Endothelial cell of umbilical vein (primary cell): ENCODE results near the gene ABHD5. TPM values are rescaled to one million over a fixed set of nuclear protein-coding genes. Genes with fewer than 3 reads are reported as not detected.

Source experiments
- BruUV-seq: library from RNA; stranded (reverse); fragments of 400-500 nt; replicated peaks from 2 replicates; lab custom pipeline; 2021; lab: Mats Ljungman, UMichigan
- CTCF ChIA-PET: fragments of 300-600, 350-600 bp; sonication (Branson Sonifier 250); formaldehyde crosslinking; loops from one replicate; lab custom pipeline; 2021; ENCODE audit warnings: antibody characterized with exemption, inconsistent platforms; lab: Charles Lee
- POLR2A ChIA-PET: fragments of 300-600, 350-600 bp; sonication (Branson Sonifier 250); formaldehyde crosslinking; loops from one replicate; lab custom pipeline; 2021; ENCODE audit warnings: antibody characterized with exemption, inconsistent platforms; lab: Charles Lee
- DNase-seq: peaks from one replicate; pipeline ENCODE4 v3.0.0-alpha.2; 2011; ENCODE audit warnings: low read depth, low spot score
- FAIRE-seq: peaks from 2 replicates; lab custom pipeline; 2011; peaks lifted over from hg19 to GRCh38; lab: Jason Lieb, UNC
- H2AFZ ChIP-seq: 2 replicates; pipeline ENCODE4 v1.6.0; 2012; ENCODE audit warnings: low read depth, low read length, control low read depth, inconsistent platforms
- H3K27ac ChIP-seq: 2 replicates; pipeline ENCODE4 v1.5.1; 2011; ENCODE audit warnings: low read depth, mild to moderate bottlenecking, control low read depth, low read length, moderate library complexity; ENCODE audit not compliant: insufficient read depth
- H3K27me3 ChIP-seq, 2 experiments: 2 replicates each; pipeline versions ENCODE4 v1.6.0 to v1.6.1; 2011; ENCODE audit warnings: low read length in 2 of 2, mixed read lengths in 1 of 2; ENCODE audit not compliant: control insufficient read depth in 2 of 2, insufficient read depth in 2 of 2
- H3K36me3 ChIP-seq, 2 experiments: 2 replicates in 1 of 2; 3 replicates in 1 of 2; pipeline ENCODE4 v1.5.1; 2011; ENCODE audit warnings: low read length in 2 of 2, mild to moderate bottlenecking in 1 of 2, moderate library complexity in 1 of 2; ENCODE audit not compliant: control insufficient read depth in 2 of 2, insufficient read depth in 2 of 2; ENCODE audit errors: extremely low read depth in 1 of 2
- H3K4me1 ChIP-seq: 3 replicates; pipeline ENCODE4 v1.5.1; 2011; ENCODE audit warnings: mild to moderate bottlenecking, low read length; ENCODE audit not compliant: control insufficient read depth, insufficient read depth; ENCODE audit errors: extremely low read depth
- H3K4me2 ChIP-seq: 2 replicates; pipeline ENCODE4 v1.6.1; 2011; ENCODE audit warnings: low read length, control low read depth, mixed read lengths; ENCODE audit not compliant: insufficient read depth
- H3K4me3 ChIP-seq, 3 experiments: fragments of 200-600 bp in 1 of 3; sonication (generic), shearing (Covaris generic) in 1 of 3; replicated peaks in 1 of 3; 2 replicates each; pipeline ENCODE4 v1.5.1; 2011 to 2016; ENCODE audit warnings: control low read depth in 3 of 3, low read length in 3 of 3, mild to moderate bottlenecking in 2 of 3, inconsistent platforms in 1 of 3, low read depth in 1 of 3, moderate library complexity in 1 of 3; ENCODE audit not compliant: insufficient read depth in 1 of 3
- H3K79me2 ChIP-seq: 2 replicates; pipeline ENCODE4 v1.6.0; 2012; ENCODE audit warnings: low read length, inconsistent platforms; ENCODE audit not compliant: control insufficient read depth, insufficient read depth
- H3K9ac ChIP-seq: replicated peaks from 2 replicates; pipeline ENCODE3; 2011; ENCODE audit warnings: low read length, control low read depth; ENCODE audit not compliant: insufficient read depth; ENCODE audit errors: extremely low read depth
- H3K9me1 ChIP-seq: replicated peaks from 3 replicates; pipeline ENCODE4 v1.6.0; 2011; ENCODE audit warnings: mild to moderate bottlenecking, low read length; ENCODE audit not compliant: control insufficient read depth, insufficient read depth; ENCODE audit errors: extremely low read depth
- H3K9me3 ChIP-seq: replicated peaks from 2 replicates; pipeline ENCODE4 v1.5.1; 2012; ENCODE audit warnings: low read length, inconsistent platforms; ENCODE audit not compliant: control insufficient read depth, insufficient read depth
- H4K20me1 ChIP-seq: replicated peaks from 2 replicates; pipeline ENCODE3; 2011; ENCODE audit warnings: mild to moderate bottlenecking, low read length; ENCODE audit not compliant: control insufficient read depth, insufficient read depth; ENCODE audit errors: extremely low read depth
- CTCF ChIP-seq, 2 donors: IDR thresholded peaks; 1 replicate in 1 of 2; 2 replicates in 1 of 2; pipeline ENCODE4 v1.5.1; 2011; ENCODE audit warnings: low read length in 2 of 2, mild to moderate bottlenecking in 2 of 2, moderate library complexity in 2 of 2, control low read depth in 1 of 2, inconsistent platforms in 1 of 2, low read depth in 1 of 2; ENCODE audit not compliant: insufficient read depth in 1 of 2; ENCODE audit errors: extremely low read depth in 1 of 2
- EZH2 ChIP-seq: IDR thresholded peaks from 2 replicates; pipeline ENCODE4 v1.6.1; 2012; ENCODE audit warnings: borderline replicate concordance, low read depth, mild to moderate bottlenecking, moderate library complexity, low read length, inconsistent platforms; ENCODE audit not compliant: severe bottlenecking
- FOS ChIP-seq: IDR thresholded peaks from 2 replicates; pipeline ENCODE4 v1.6.1; 2011; ENCODE audit warnings: mild to moderate bottlenecking, low read length, moderate library complexity, borderline replicate concordance; ENCODE audit not compliant: insufficient read depth
- GATA2 ChIP-seq: IDR thresholded peaks from 2 replicates; pipeline ENCODE4 v1.7.0; 2011; ENCODE audit warnings: low read depth, mild to moderate bottlenecking, moderate library complexity, mixed read lengths, low read length; ENCODE audit not compliant: insufficient read length, insufficient read depth
- JUN ChIP-seq: IDR thresholded peaks from 2 replicates; pipeline ENCODE4 v1.6.1; 2011; ENCODE audit warnings: borderline replicate concordance, low read depth; ENCODE audit not compliant: insufficient read length, insufficient read depth
- MYC ChIP-seq: IDR thresholded peaks from one replicate; pipeline ENCODE4 v1.6.1; 2011; ENCODE audit warnings: mild to moderate bottlenecking, low read depth, low read length
- POLR2A ChIP-seq: IDR thresholded peaks from 2 replicates; pipeline ENCODE4 v1.6.1; 2012; ENCODE audit warnings: low read depth, mild to moderate bottlenecking, control low read depth, low read length
- POLR2AphosphoS5 ChIP-seq: IDR thresholded peaks from 2 replicates; pipeline ENCODE4 v1.6.1; 2012; ENCODE audit warnings: low read depth, mild to moderate bottlenecking, control low read depth, low read length, moderate library complexity; ENCODE audit not compliant: insufficient read depth
- dilution Hi-C: fragments of 300-500 bp; cut with MboI; formaldehyde crosslinking; loops from one replicate; pipeline ENCODE4 v1.15.0; 2019; ENCODE audit warnings: low sequenced_read_pairs; ENCODE audit not compliant: extremely low pct_ligation_motif_present
- intact Hi-C: fragments of 100-400 bp; cut with micrococcal nuclease; formaldehyde crosslinking; loops from one replicate; pipeline ENCODE4 v1.10.0; 2022
- polyA plus RNA-seq, 4 experiments: library from polyadenylated mRNA; depleted of rRNA in 3 of 4; stranded (reverse) in 3 of 4; unstranded in 1 of 4; fragments of >200 nt; gene quantifications; 2 replicates each; pipeline versions ENCODE4 v1.2.1 to v1.2.3, GENCODE V29; 2011 to 2012; ENCODE audit warnings: missing spikeins in 1 of 4
- total RNA-seq: library from RNA; stranded (reverse); gene quantifications from 2 replicates; pipeline ENCODE4 v1.2.3, GENCODE V29; 2021
- TF ChIP-seq, protein P1 (sequence below): IDR thresholded peaks from 2 replicates; pipeline ENCODE4 v1.6.1; 2011; ENCODE audit not compliant: insufficient read depth, insufficient read length

Gene ABHD5
- total and polyA plus RNA-seq, 2 donors (not counting 3 experiments of a cell fraction or from before 2014, with no cell fraction given) = 10.0 to 21.2 TPM

GRCh38 chr3:43765521-43765971 is 74.8 kb downstream of the ABHD5 start:
- Histone ChIP-seq H3K36me3 (no peaks in the 10 kb centered on the region), H2AFZ (no peak overlapping the region), H3K27ac (no peak overlapping the region), H3K27me3 (no peaks in the 10 kb centered on the region), H3K9me1 (no peaks in the 10 kb centered on the region), H3K4me2 (no peak overlapping the region), H3K79me2 (no peaks in the 10 kb centered on the region), H3K9ac (no peak overlapping the region), H3K4me3 (no peak overlapping the region), H3K4me1 (peaks cover 47% of the 10 kb centered on the region), H3K9me3 (no peaks in the 10 kb centered on the region), H4K20me1 (no peaks in the 10 kb centered on the region)
- no peak for FAIRE-seq
- no peak for DNase-seq
- ChIA-PET CTCF (interaction anchor here (1.1 to 3.0 kb wide), 4 partner anchors 11 to 804 kb away, joined by 3 to 12 read pairs (median 3); no protein-coding TSS in a partner anchor), POLR2A (no interaction called here)
- TF ChIP-seq CTCF (IDR thresholded peaks at IDR 0.05; ENCODE audit: extremely low read depth in 1 of 2, insufficient read depth in 1 of 2, low read depth in 1 of 2, low read length in 2 of 2) (no peak), GATA2 (no peak), JUN (no peak), POLR2AphosphoS5 (no peak), FOS (no peak), POLR2A (no peak), MYC (no peak), EZH2 (no peak)
- TF ChIP-seq, protein P1, sequence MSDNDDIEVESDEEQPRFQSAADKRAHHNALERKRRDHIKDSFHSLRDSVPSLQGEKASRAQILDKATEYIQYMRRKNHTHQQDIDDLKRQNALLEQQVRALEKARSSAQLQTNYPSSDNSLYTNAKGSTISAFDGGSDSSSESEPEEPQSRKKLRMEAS = no peak
- intact Hi-C loops = loop anchor here (5.0 to 10.0 kb wide), 3 partner anchors 478 to 603 kb away; partner anchors contain the start of gene SNRK
- BruUV-seq = no TSS peak
- dilution Hi-C loops = no loop called here
